Esophagus squamous epithelium (tissue), 5 donors: ENCODE results near the gene SYTL5. TPM values are rescaled to one million over a fixed set of nuclear protein-coding genes. Genes with fewer than 3 reads are reported as not detected.

Experiments
- DNase-seq: peaks from one replicate; lab custom pipeline; 2025; lab: John Stamatoyannopoulos, UW
- H3K27ac ChIP-seq, 4 donors: fragments of 200-600 bp; sonication (generic); one replicate each; pipeline ENCODE4 v1.5.1; 2016 to 2019; ENCODE audit warnings: mild to moderate bottlenecking in 1 of 4
- H3K27me3 ChIP-seq, 4 donors: fragments of 200-600 bp; sonication (generic); 1 replicate in 3 of 4; 2 replicates in 1 of 4; pipeline versions ENCODE4 v1.5.1 to v1.6.0; 2017 to 2021; ENCODE audit warnings: antibody characterized with exemption in 1 of 4
- H3K36me3 ChIP-seq, 3 donors: fragments of 200-600 bp; sonication (generic); one replicate each; pipeline ENCODE4 v1.5.1; 2016 to 2019
- H3K4me1 ChIP-seq, 3 donors: fragments of 200-600 bp; sonication (generic); one replicate each; pipeline ENCODE4 v1.5.1; 2017 to 2019
- H3K4me3 ChIP-seq, 4 donors: fragments of 200-600 bp; sonication (generic); 1 replicate in 3 of 4; 2 replicates in 1 of 4; pipeline ENCODE4 v1.5.1; 2016 to 2019; ENCODE audit warnings: mild to moderate bottlenecking in 2 of 4, moderate library complexity in 1 of 4
- H3K9me3 ChIP-seq, 3 donors: fragments of 200-600 bp; sonication (generic); one replicate each; pipeline ENCODE4 v1.5.1; 2016 to 2019
- CTCF ChIP-seq, 6 experiments: fragments of 450-650 bp in 4 of 6; fragments of 200-600 bp in 2 of 6; sonication (generic) in 2 of 6; IDR thresholded peaks; one replicate each; pipeline ENCODE4 v1.5.1; 2016 to 2019; ENCODE audit warnings: antibody characterized with exemption in 6 of 6, mild to moderate bottlenecking in 4 of 6, moderate library complexity in 4 of 6
- POLR2A ChIP-seq, 4 donors: fragments of 450-650 bp; IDR thresholded peaks; one replicate each; pipeline ENCODE4 v1.6.1; 2017; ENCODE audit warnings: antibody characterized with exemption in 4 of 4, mild to moderate bottlenecking in 4 of 4, moderate library complexity in 3 of 4
- WGBS, 2 donors: methylation state at CpG; one replicate each; pipeline ENCODE4 v1.1.5; 2018; 5-methylcytosine and 5-hydroxymethylcytosine counted together
- intact Hi-C: fragments of 100-400 bp; cut with DNase I; formaldehyde crosslinking; loops from one replicate; pipeline ENCODE4 v1.15.0; 2022
- total RNA-seq, 4 donors: library from RNA; depleted of rRNA; stranded (reverse); fragments of >200 nt; gene quantifications; one replicate each; pipeline ENCODE4 v1.1.0, GENCODE V29; 2016
- donor health status: DM: yes; HTN: yes; CAD: no.

The SYTL5 gene
- total RNA-seq, 4 donors from 2014 or later: 0.76 to 8.9 (median 4.8) TPM

DNA sequence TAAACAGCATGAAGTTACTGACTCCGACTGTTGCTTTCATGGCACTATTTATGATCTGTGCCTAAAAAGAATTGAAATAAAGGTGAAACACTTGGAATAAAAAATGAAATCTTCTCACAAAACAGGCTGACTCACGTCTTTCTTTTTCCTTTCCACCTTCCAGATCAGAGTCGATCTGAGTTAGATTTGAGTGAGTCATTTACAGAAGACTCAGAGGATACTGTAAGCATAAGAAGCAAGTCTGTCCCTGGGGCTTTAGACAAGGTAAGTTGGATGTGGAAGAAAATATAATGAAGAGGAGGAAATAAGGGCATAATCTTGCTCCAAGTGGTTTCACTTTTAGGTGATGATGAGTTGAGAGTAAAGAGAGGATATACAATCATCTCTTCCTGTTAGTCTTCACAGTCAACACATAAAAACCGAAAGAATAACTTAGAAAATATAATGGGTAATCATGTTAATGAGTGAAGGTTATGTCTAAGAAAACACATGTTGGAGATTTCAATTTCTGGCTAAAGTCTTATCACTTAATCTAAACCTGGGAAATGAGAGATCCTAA, 89.7 kb downstream of the SYTL5 start:
- WGBS, 2 donors: 21 to 53% methylated on average over 4 of the region's 4 CpGs

GRCh38 chrX:38099688-38100087, 93.3 kb downstream of the SYTL5 start:
- Histone ChIP-seq H3K4me1 (peaks cover 0 to 21% (median 0%) of the 10 kb centered on the region in 3 donors), H3K9me3 (no peaks in the 10 kb centered on the region), H3K36me3 (no peaks in the 10 kb centered on the region), H3K27me3 (no peaks in the 10 kb centered on the region), H3K4me3 (no peak overlapping the region), H3K27ac (no peak overlapping the region)
- TF ChIP-seq POLR2A (IDR thresholded peaks at IDR 0.05) (no peak), CTCF (IDR thresholded peaks at IDR 0.05) (no peak)
- intact Hi-C loops: no loop called here
- no peak for DNase-seq

More for the DNA sequence above, 89.7 kb downstream of the SYTL5 start:
- H3K27me3 ChIP-seq: no peaks in the 10 kb centered on the region
- TF ChIP-seq CTCF (IDR thresholded peaks at IDR 0.05) (no peak), POLR2A (IDR thresholded peaks at IDR 0.05) (no peak)
- H3K9me3 ChIP-seq: no peaks in the 10 kb centered on the region
- H3K4me3 ChIP-seq: no peak overlapping the region
- peak overlapping the region in 1 of 4 donors; percentile 25 for H3K27ac ChIP-seq
- intact Hi-C loops: no loop called here
- DNase-seq: no peak
- no peaks in the 10 kb centered on the region for H3K36me3 ChIP-seq
- peaks cover 0 to 15% (median 0%) of the 10 kb centered on the region in 3 donors for H3K4me1 ChIP-seq

DNA sequence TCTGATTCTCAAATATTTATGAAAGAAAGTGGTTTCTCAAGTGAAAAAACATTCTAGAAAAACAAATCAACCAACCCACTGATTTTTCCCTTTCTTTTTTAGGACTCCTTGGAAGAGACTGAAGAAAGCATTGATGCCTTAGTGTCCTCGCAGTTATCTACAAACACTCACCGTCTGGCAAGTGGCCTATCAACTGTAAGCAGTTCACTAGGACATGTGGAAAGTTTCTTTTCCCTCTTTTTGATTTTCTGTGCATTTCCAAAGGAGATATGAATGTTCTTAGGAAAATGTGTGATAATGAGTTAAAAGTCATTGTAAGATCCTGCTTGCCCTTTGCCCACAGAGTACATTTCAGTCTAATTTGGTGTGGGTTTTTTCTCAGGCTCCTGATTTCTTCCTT, 95.9 kb downstream of the SYTL5 start:
- Histone ChIP-seq H3K36me3 (no peaks in the 10 kb centered on the region), H3K27me3 (no peaks in the 10 kb centered on the region), H3K27ac (peak overlapping the region in 2 of 4 donors; percentile 26 to 33), H3K9me3 (no peaks in the 10 kb centered on the region), H3K4me3 (no peak overlapping the region), H3K4me1 (peaks cover 0 to 6% (median 0%) of the 10 kb centered on the region in 3 donors)
- TF ChIP-seq CTCF (IDR thresholded peaks at IDR 0.05) (no peak), POLR2A (IDR thresholded peaks at IDR 0.05) (no peak)
- no peak for DNase-seq
- intact Hi-C loops: no loop called here
- WGBS, 2 donors: 62 to 100% methylated on average over 2 of the region's 2 CpGs

GRCh38 chrX:38102875-38103274, 96.5 kb downstream of the SYTL5 start:
- Histone ChIP-seq H3K9me3 (no peaks in the 10 kb centered on the region), H3K36me3 (no peaks in the 10 kb centered on the region), H3K4me3 (no peak overlapping the region), H3K4me1 (peaks cover 0 to 6% (median 0%) of the 10 kb centered on the region in 3 donors), H3K27me3 (no peaks in the 10 kb centered on the region), H3K27ac (peak overlapping the region in 2 of 4 donors; percentile 26 to 33)
- no peak for DNase-seq
- intact Hi-C loops: no loop called here
- WGBS, 2 donors: 29 to 57% methylated on average over 1 of the region's 1 CpG
- TF ChIP-seq POLR2A (IDR thresholded peaks at IDR 0.05): no peak
- no peak for TF ChIP-seq CTCF (IDR thresholded peaks at IDR 0.05)

- TF ChIP-seq CTCF (IDR thresholded peaks at IDR 0.05) (no peak), POLR2A (IDR thresholded peaks at IDR 0.05) (no peak)
- WGBS, 2 donors: 78 to 84% methylated on average over 5 of the region's 5 CpGs
- DNase-seq: no peak
- H3K9me3 ChIP-seq: no peaks in the 10 kb centered on the region
- no peak overlapping the region for H3K4me3 ChIP-seq
- intact Hi-C loops: no loop called here
- no peaks in the 10 kb centered on the region for H3K36me3 ChIP-seq
- H3K27ac ChIP-seq: no peak overlapping the region
- no peaks in the 10 kb centered on the region for H3K27me3 ChIP-seq
- peaks cover 0 to 6% (median 0%) of the 10 kb centered on the region in 3 donors for H3K4me1 ChIP-seq
Observed at GRCh38 chrX:38103857-38104812, 97.8 kb downstream of the SYTL5 start.
